Measurements from ENCODE around the gene SLC6A14. TPM values are rescaled to one million over a fixed set of nuclear protein-coding genes. Genes with fewer than 3 reads are reported as not detected.

Gene SLC6A14
- total and polyA plus RNA-seq, 2 experiments from 2014 or later, result not detected

DNA sequence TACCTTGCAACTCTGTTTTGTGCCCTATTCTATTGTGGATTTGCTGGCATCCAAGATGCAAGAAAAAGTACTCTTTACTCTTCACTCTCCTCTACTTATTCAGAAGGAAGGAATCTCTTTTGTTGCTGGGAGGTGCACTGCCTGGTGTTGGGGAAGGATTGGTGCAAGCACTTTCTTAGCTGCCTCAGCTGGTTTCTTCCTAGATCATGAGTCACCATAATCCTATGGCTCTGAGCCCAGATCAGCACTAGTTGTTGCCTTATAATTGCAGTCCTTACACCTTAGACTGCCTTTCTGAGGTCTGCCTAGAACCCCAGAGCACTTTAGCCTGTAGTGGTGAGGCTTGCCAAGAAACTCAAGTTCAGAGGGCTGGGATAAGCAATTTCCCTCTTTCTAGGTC is 63.4 kb downstream of the SLC6A14 start:
- Histone ChIP-seq H3K27ac (ENCODE audit: low read depth) (no peak overlapping the region), H3F3A (replicated peaks; ENCODE audit: low read depth) (no peaks in the 10 kb centered on the region), H4K20me1 (replicated peaks; ENCODE audit: insufficient read depth) (no peaks in the 10 kb centered on the region), H3K36me3 (ENCODE audit: insufficient read depth) (no peaks in the 10 kb centered on the region), H3K4me3 (no peak overlapping the region), H3K4me2 (no peak overlapping the region), H3K27me3 (ENCODE audit: insufficient read depth) (no peaks in the 10 kb centered on the region), H3K79me2 (replicated peaks; ENCODE audit: insufficient read depth) (no peaks in the 10 kb centered on the region), H3K9me2 (ENCODE audit: insufficient read depth) (no peaks in the 10 kb centered on the region), H3K4me1 (ENCODE audit: insufficient read depth) (no peaks in the 10 kb centered on the region), H2AFZ (no peak overlapping the region)
- H3K9me3 Mint-ChIP-seq, result no peaks in the 10 kb centered on the region
- H3K4me3 Mint-ChIP-seq, result no peak overlapping the region
- no peak for DNase-seq (ENCODE audit: low spot score)
- ATAC-seq, result no peak
- no peaks in the 10 kb centered on the region for H3K27me3 Mint-ChIP-seq (ENCODE audit: insufficient read depth, low read depth, poor library complexity)
- H3K4me1 Mint-ChIP-seq, result no peaks in the 10 kb centered on the region
- no peak for TF ChIP-seq NANOG (IDR thresholded peaks at IDR 0.05; ENCODE audit: borderline replicate concordance)
- TF ChIP-seq, protein P1, sequence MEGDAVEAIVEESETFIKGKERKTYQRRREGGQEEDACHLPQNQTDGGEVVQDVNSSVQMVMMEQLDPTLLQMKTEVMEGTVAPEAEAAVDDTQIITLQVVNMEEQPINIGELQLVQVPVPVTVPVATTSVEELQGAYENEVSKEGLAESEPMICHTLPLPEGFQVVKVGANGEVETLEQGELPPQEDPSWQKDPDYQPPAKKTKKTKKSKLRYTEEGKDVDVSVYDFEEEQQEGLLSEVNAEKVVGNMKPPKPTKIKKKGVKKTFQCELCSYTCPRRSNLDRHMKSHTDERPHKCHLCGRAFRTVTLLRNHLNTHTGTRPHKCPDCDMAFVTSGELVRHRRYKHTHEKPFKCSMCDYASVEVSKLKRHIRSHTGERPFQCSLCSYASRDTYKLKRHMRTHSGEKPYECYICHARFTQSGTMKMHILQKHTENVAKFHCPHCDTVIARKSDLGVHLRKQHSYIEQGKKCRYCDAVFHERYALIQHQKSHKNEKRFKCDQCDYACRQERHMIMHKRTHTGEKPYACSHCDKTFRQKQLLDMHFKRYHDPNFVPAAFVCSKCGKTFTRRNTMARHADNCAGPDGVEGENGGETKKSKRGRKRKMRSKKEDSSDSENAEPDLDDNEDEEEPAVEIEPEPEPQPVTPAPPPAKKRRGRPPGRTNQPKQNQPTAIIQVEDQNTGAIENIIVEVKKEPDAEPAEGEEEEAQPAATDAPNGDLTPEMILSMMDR (conservative IDR thresholded peaks at IDR 0.05; ENCODE audit: low read depth in 2 of 2), result no peak
- TF ChIP-seq, protein P2, sequence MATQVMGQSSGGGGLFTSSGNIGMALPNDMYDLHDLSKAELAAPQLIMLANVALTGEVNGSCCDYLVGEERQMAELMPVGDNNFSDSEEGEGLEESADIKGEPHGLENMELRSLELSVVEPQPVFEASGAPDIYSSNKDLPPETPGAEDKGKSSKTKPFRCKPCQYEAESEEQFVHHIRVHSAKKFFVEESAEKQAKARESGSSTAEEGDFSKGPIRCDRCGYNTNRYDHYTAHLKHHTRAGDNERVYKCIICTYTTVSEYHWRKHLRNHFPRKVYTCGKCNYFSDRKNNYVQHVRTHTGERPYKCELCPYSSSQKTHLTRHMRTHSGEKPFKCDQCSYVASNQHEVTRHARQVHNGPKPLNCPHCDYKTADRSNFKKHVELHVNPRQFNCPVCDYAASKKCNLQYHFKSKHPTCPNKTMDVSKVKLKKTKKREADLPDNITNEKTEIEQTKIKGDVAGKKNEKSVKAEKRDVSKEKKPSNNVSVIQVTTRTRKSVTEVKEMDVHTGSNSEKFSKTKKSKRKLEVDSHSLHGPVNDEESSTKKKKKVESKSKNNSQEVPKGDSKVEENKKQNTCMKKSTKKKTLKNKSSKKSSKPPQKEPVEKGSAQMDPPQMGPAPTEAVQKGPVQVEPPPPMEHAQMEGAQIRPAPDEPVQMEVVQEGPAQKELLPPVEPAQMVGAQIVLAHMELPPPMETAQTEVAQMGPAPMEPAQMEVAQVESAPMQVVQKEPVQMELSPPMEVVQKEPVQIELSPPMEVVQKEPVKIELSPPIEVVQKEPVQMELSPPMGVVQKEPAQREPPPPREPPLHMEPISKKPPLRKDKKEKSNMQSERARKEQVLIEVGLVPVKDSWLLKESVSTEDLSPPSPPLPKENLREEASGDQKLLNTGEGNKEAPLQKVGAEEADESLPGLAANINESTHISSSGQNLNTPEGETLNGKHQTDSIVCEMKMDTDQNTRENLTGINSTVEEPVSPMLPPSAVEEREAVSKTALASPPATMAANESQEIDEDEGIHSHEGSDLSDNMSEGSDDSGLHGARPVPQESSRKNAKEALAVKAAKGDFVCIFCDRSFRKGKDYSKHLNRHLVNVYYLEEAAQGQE (IDR thresholded peaks at IDR 0.05; ENCODE audit: unreplicated experiment), result no peak
- no peak for TF ChIP-seq EZH2 (IDR thresholded peaks at IDR 0.05; ENCODE audit: low read depth, unreplicated experiment)
- no peak for TF ChIP-seq JUNB (IDR thresholded peaks at IDR 0.05; ENCODE audit: unreplicated experiment)
- TF ChIP-seq ZNF331 (CRISPR knock-in tag; IDR thresholded peaks at IDR 0.05; ENCODE audit: low read depth), result no peak
- TF ChIP-seq ZNF114 (CRISPR knock-in tag; IDR thresholded peaks at IDR 0.05), result no peak
- no peak for TF ChIP-seq CREB1 (CRISPR knock-in tag; IDR thresholded peaks at IDR 0.05; ENCODE audit: low read depth)
- TF ChIP-seq EZH2phosphoT487 (IDR thresholded peaks at IDR 0.05; ENCODE audit: unreplicated experiment), result no peak
- TF ChIP-seq POLR2AphosphoS5 (IDR thresholded peaks at IDR 0.05; ENCODE audit: low read depth), result no peak
- TF ChIP-seq, protein P3, sequence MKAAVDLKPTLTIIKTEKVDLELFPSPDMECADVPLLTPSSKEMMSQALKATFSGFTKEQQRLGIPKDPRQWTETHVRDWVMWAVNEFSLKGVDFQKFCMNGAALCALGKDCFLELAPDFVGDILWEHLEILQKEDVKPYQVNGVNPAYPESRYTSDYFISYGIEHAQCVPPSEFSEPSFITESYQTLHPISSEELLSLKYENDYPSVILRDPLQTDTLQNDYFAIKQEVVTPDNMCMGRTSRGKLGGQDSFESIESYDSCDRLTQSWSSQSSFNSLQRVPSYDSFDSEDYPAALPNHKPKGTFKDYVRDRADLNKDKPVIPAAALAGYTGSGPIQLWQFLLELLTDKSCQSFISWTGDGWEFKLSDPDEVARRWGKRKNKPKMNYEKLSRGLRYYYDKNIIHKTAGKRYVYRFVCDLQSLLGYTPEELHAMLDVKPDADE (IDR thresholded peaks at IDR 0.05), result no peak
- TF ChIP-seq STAT1 (IDR thresholded peaks at IDR 0.05; ENCODE audit: unreplicated experiment), result no peak
- TF ChIP-seq, protein P4, sequence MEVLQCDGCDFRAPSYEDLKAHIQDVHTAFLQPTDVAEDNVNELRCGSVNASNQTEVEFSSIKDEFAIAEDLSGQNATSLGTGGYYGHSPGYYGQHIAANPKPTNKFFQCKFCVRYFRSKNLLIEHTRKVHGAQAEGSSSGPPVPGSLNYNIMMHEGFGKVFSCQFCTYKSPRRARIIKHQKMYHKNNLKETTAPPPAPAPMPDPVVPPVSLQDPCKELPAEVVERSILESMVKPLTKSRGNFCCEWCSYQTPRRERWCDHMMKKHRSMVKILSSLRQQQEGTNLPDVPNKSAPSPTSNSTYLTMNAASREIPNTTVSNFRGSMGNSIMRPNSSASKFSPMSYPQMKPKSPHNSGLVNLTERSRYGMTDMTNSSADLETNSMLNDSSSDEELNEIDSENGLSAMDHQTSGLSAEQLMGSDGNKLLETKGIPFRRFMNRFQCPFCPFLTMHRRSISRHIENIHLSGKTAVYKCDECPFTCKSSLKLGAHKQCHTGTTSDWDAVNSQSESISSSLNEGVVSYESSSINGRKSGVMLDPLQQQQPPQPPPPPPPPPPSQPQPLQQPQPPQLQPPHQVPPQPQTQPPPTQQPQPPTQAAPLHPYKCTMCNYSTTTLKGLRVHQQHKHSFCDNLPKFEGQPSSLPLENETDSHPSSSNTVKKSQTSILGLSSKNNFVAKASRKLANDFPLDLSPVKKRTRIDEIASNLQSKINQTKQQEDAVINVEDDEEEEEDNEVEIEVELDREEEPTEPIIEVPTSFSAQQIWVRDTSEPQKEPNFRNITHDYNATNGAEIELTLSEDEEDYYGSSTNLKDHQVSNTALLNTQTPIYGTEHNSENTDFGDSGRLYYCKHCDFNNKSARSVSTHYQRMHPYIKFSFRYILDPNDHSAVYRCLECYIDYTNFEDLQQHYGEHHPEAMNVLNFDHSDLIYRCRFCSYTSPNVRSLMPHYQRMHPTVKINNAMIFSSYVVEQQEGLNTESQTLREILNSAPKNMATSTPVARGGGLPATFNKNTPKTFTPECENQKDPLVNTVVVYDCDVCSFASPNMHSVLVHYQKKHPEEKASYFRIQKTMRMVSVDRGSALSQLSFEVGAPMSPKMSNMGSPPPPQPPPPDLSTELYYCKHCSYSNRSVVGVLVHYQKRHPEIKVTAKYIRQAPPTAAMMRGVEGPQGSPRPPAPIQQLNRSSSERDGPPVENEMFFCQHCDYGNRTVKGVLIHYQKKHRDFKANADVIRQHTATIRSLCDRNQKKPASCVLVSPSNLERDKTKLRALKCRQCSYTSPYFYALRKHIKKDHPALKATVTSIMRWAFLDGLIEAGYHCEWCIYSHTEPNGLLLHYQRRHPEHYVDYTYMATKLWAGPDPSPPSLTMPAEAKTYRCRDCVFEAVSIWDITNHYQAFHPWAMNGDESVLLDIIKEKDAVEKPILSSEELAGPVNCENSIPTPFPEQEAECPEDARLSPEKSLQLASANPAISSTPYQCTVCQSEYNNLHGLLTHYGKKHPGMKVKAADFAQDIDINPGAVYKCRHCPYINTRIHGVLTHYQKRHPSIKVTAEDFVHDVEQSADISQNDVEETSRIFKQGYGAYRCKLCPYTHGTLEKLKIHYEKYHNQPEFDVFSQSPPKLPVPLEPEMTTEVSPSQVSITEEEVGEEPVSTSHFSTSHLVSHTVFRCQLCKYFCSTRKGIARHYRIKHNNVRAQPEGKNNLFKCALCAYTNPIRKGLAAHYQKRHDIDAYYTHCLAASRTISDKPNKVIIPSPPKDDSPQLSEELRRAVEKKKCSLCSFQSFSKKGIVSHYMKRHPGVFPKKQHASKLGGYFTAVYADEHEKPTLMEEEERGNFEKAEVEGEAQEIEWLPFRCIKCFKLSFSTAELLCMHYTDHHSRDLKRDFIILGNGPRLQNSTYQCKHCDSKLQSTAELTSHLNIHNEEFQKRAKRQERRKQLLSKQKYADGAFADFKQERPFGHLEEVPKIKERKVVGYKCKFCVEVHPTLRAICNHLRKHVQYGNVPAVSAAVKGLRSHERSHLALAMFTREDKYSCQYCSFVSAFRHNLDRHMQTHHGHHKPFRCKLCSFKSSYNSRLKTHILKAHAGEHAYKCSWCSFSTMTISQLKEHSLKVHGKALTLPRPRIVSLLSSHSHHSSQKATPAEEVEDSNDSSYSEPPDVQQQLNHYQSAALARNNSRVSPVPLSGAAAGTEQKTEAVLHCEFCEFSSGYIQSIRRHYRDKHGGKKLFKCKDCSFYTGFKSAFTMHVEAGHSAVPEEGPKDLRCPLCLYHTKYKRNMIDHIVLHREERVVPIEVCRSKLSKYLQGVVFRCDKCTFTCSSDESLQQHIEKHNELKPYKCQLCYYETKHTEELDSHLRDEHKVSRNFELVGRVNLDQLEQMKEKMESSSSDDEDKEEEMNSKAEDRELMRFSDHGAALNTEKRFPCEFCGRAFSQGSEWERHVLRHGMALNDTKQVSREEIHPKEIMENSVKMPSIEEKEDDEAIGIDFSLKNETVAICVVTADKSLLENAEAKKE (CRISPR knock-in tag; IDR thresholded peaks at IDR 0.05), result no peak
- H3K36me3 Mint-ChIP-seq (ENCODE audit: low read depth), result no peaks in the 10 kb centered on the region
- no peak overlapping the region for H3K27ac Mint-ChIP-seq

Data from GM23338 (cell line).